Breast epithelium (tissue), 4 donors: Measurements from ENCODE around the gene SIM2. TPM values are rescaled to one million over a fixed set of nuclear protein-coding genes. Genes with fewer than 3 reads are reported as not detected.

ENCODE experiments used
- DNase-seq, 2 donors: peaks; one replicate each; pipeline ENCODE4 v3.0.0-alpha.2; 2019; ENCODE audit warnings: low spot score in 2 of 2
- H3K27ac ChIP-seq, 2 donors: fragments of 200-600 bp; sonication (generic) in 1 of 2; one replicate each; pipeline ENCODE4 v1.5.1; 2016 to 2019; ENCODE audit warnings: mild to moderate bottlenecking in 1 of 2
- H3K27me3 ChIP-seq, 2 donors: fragments of 200-600 bp; sonication (generic) in 1 of 2; one replicate each; pipeline versions ENCODE4 v1.5.1 to v1.6.0; 2017 to 2019; ENCODE audit warnings: control low read depth in 1 of 2, mild to moderate bottlenecking in 1 of 2
- H3K36me3 ChIP-seq: fragments of 200-600 bp; one replicate; pipeline ENCODE4 v1.5.1; 2019
- H3K4me1 ChIP-seq, 2 donors: fragments of 200-600 bp; sonication (generic); one replicate each; pipeline ENCODE4 v1.5.1; 2016 to 2019; ENCODE audit warnings: control low read depth in 1 of 2
- H3K4me3 ChIP-seq, 3 donors: fragments of 200-600 bp; sonication (generic); 1 replicate in 2 of 3; 2 replicates in 1 of 3; pipeline ENCODE4 v1.5.1; 2016 to 2019; ENCODE audit warnings: mild to moderate bottlenecking in 3 of 3, moderate library complexity in 2 of 3
- H3K9me3 ChIP-seq, 2 donors: fragments of 200-600 bp; sonication (generic) in 1 of 2; one replicate each; pipeline ENCODE4 v1.5.1; 2016 to 2019; ENCODE audit warnings: control low read depth in 1 of 2
- CTCF ChIP-seq, 3 donors: fragments of 450-650 bp; IDR thresholded peaks; one replicate each; pipeline ENCODE4 v1.5.1; 2016 to 2017; ENCODE audit warnings: antibody characterized with exemption in 3 of 3, mild to moderate bottlenecking in 3 of 3, moderate library complexity in 3 of 3
- POLR2A ChIP-seq: fragments of 450-650 bp; IDR thresholded peaks from one replicate; pipeline ENCODE4 v1.6.1; 2016; ENCODE audit warnings: antibody characterized with exemption, mild to moderate bottlenecking, moderate library complexity
- POLR2AphosphoS5 ChIP-seq, 3 donors: sonication (generic); formaldehyde crosslinking; IDR thresholded peaks; one replicate each; pipeline ENCODE4 v1.6.1; 2017; ENCODE audit warnings: antibody characterized with exemption in 3 of 3
- intact Hi-C: fragments of 100-400 bp; cut with DNase I; formaldehyde crosslinking; loops from one replicate; pipeline ENCODE4 v1.15.1; 2023; ENCODE audit warnings: low total_unique reads
- total RNA-seq, 3 donors: library from RNA; depleted of rRNA; stranded (reverse); fragments of >200 nt; gene quantifications; one replicate each; pipeline ENCODE4 v1.1.0, GENCODE V29; 2016

Gene SIM2
- total RNA-seq, 3 donors from 2014 or later, result 0.15 to 0.33 (median 0.32) TPM

- Histone ChIP-seq H3K36me3 (no peaks in the 10 kb centered on the region), H3K27ac (no peak overlapping the region), H3K4me1 (no peaks in the 10 kb centered on the region), H3K4me3 (no peak overlapping the region), H3K9me3 (no peaks in the 10 kb centered on the region), H3K27me3 (peaks cover 0 to 29% of the 10 kb centered on the region in 2 donors)
- TF ChIP-seq POLR2A, result no peak
- TF ChIP-seq CTCF (IDR thresholded peaks at IDR 0.05), result no peak
- no peak for TF ChIP-seq POLR2AphosphoS5 (IDR thresholded peaks at IDR 0.05)
- intact Hi-C loops, result no loop called here
- DNase-seq, result no peak
Measured at GRCh38 chr21:36657999-36658398, 40.9 kb upstream of the SIM2 start.

GRCh38 chr21:36658926-36659325 is 40.0 kb upstream of the SIM2 start:
- Histone ChIP-seq H3K36me3 (no peaks in the 10 kb centered on the region), H3K4me1 (no peaks in the 10 kb centered on the region), H3K9me3 (no peaks in the 10 kb centered on the region), H3K27ac (no peak overlapping the region), H3K27me3 (peaks cover 0 to 35% of the 10 kb centered on the region in 2 donors), H3K4me3 (no peak overlapping the region)
- TF ChIP-seq POLR2AphosphoS5 (IDR thresholded peaks at IDR 0.05), result no peak
- TF ChIP-seq CTCF (IDR thresholded peaks at IDR 0.05), result no peak
- TF ChIP-seq POLR2A, result no peak
- intact Hi-C loops, result no loop called here
- no peak for DNase-seq

GRCh38 chr21:36661511-36662309 is 37.2 kb upstream of the SIM2 start:
- Histone ChIP-seq H3K9me3 (no peaks in the 10 kb centered on the region), H3K4me3 (no peak overlapping the region), H3K36me3 (no peaks in the 10 kb centered on the region), H3K4me1 (no peaks in the 10 kb centered on the region), H3K27me3 (peaks cover 0 to 42% of the 10 kb centered on the region in 2 donors), H3K27ac (no peak overlapping the region)
- intact Hi-C loops, result no loop called here
- DNase-seq, result no peak
- TF ChIP-seq CTCF (IDR thresholded peaks at IDR 0.05), result no peak
- no peak for TF ChIP-seq POLR2A
- TF ChIP-seq POLR2AphosphoS5 (IDR thresholded peaks at IDR 0.05), result no peak

- no peak for DNase-seq
- Histone ChIP-seq H3K4me3 (no peak overlapping the region), H3K27me3 (peaks cover 0 to 53% of the 10 kb centered on the region in 2 donors), H3K9me3 (no peaks in the 10 kb centered on the region), H3K27ac (no peak overlapping the region), H3K4me1 (no peaks in the 10 kb centered on the region), H3K36me3 (no peaks in the 10 kb centered on the region)
- intact Hi-C loops, result no loop called here
- TF ChIP-seq POLR2AphosphoS5 (IDR thresholded peaks at IDR 0.05) (no peak), POLR2A (no peak)
Measured at GRCh38 chr21:36663033-36663855, 35.7 kb upstream of the SIM2 start.

GRCh38 chr21:36664662-36664990 is 34.3 kb upstream of the SIM2 start:
- intact Hi-C loops, result no loop called here
- H3K36me3 ChIP-seq, result no peaks in the 10 kb centered on the region
- H3K4me1 ChIP-seq, result no peaks in the 10 kb centered on the region
- DNase-seq, result no peak
- H3K27me3 ChIP-seq, result peaks cover 0 to 54% of the 10 kb centered on the region in 2 donors
- no peaks in the 10 kb centered on the region for H3K9me3 ChIP-seq
- H3K4me3 ChIP-seq, result no peak overlapping the region
- TF ChIP-seq POLR2A, result no peak
- TF ChIP-seq POLR2AphosphoS5 (IDR thresholded peaks at IDR 0.05), result no peak
- no peak for TF ChIP-seq CTCF (IDR thresholded peaks at IDR 0.05)
- no peak overlapping the region for H3K27ac ChIP-seq
